ENCODE results near the gene CCDC177. TPM values are rescaled to one million over a fixed set of nuclear protein-coding genes. Genes with fewer than 3 reads are reported as not detected.

The CCDC177 gene
- total and polyA plus RNA-seq, 4 donors = 0.01 TPM; not detected in 3

- H3K9ac ChIP-seq (ENCODE audit: insufficient read depth in 1 of 2, low read length in 2 of 2) = no peak overlapping the region
- ATAC-seq (ENCODE audit: insufficient read depth, low FRiP score) (no peak), DNase-seq (peak in 1 of 3 donors; percentile 32)
- no peak overlapping the region for H3K27ac ChIP-seq (ENCODE audit: low read depth in 1 of 2, low read length in 1 of 2)
- TF ChIP-seq CTCF (IDR thresholded peaks at IDR 0.05; ENCODE audit: control extremely low read depth, extremely low read depth) = no peak
- H3K4me3 ChIP-seq = no peak overlapping the region
- peaks cover 20 to 75% (median 72%) of the 10 kb centered on the region in 3 donors for H3K27me3 ChIP-seq (ENCODE audit: control insufficient read depth in 3 of 3, insufficient read depth in 3 of 3, low read length in 2 of 3)
- H3K36me3 ChIP-seq (ENCODE audit: control insufficient read depth in 4 of 4, insufficient read depth in 4 of 4, low read length in 4 of 4) = no peaks in the 10 kb centered on the region
- 17 to 18% methylated on average over 55 to 62 of the region's 62 CpGs for WGBS, 2 donors
- H3K4me1 ChIP-seq (ENCODE audit: control insufficient read depth in 5 of 5, insufficient read depth in 5 of 5, low read length in 5 of 5) = peaks cover 0 to 30% (median 7%) of the 10 kb centered on the region in 5 donors
- peaks cover 0 to 12% (median 0%) of the 10 kb centered on the region in 4 donors for H3K9me3 ChIP-seq (ENCODE audit: control insufficient read depth in 4 of 4, insufficient read depth in 3 of 4, low read length in 3 of 4)
Measured at GRCh38 chr14:69571449-69572029, 3.1 kb downstream of the CCDC177 start.

DNA sequence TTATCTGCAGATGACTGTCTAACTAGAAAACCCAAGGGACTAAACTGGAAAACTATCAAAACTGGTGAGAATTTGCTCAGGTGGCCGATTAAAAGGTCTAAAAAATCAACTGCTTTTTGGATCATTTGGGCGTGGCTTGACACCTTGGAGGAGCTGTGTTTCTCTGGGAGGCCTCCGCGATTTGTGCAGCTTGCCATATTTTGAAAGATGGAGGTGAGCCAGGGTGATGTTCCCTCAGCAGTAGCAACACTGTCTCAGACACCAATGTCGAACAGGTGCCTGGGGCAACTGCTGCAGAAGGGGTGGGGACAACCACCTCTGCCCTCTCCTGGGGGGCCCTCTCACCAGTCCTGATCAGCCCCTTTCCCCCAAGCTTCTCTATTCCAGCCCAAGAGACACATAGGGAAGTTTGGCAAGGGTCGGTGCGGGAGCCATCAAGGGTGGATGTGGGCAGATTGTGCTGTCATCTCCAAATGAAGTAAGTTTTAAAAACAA is 3.8 kb downstream of the CCDC177 start:
- DNase-seq (no peak), ATAC-seq (ENCODE audit: insufficient read depth, low FRiP score) (no peak)
- H3K4me3 ChIP-seq = no peak overlapping the region
- no peak for TF ChIP-seq CTCF (IDR thresholded peaks at IDR 0.05; ENCODE audit: control extremely low read depth, extremely low read depth)
- H3K27me3 ChIP-seq (ENCODE audit: control insufficient read depth in 3 of 3, insufficient read depth in 3 of 3, low read length in 2 of 3) = peaks cover 20 to 74% (median 74%) of the 10 kb centered on the region in 3 donors
- no peaks in the 10 kb centered on the region for H3K36me3 ChIP-seq (ENCODE audit: control insufficient read depth in 4 of 4, insufficient read depth in 4 of 4, low read length in 4 of 4)
- H3K9me3 ChIP-seq (ENCODE audit: control insufficient read depth in 4 of 4, insufficient read depth in 3 of 4, low read length in 3 of 4) = peaks cover 0 to 12% (median 0%) of the 10 kb centered on the region in 4 donors
- peaks cover 0 to 30% (median 7%) of the 10 kb centered on the region in 5 donors for H3K4me1 ChIP-seq (ENCODE audit: control insufficient read depth in 5 of 5, insufficient read depth in 5 of 5, low read length in 5 of 5)
- no peak overlapping the region for H3K9ac ChIP-seq (ENCODE audit: insufficient read depth in 1 of 2, low read length in 2 of 2)
- 73 to 85% methylated on average over 7 of the region's 7 CpGs for WGBS, 2 donors
- no peak overlapping the region for H3K27ac ChIP-seq (ENCODE audit: low read depth in 1 of 2, low read length in 1 of 2)

DNA sequence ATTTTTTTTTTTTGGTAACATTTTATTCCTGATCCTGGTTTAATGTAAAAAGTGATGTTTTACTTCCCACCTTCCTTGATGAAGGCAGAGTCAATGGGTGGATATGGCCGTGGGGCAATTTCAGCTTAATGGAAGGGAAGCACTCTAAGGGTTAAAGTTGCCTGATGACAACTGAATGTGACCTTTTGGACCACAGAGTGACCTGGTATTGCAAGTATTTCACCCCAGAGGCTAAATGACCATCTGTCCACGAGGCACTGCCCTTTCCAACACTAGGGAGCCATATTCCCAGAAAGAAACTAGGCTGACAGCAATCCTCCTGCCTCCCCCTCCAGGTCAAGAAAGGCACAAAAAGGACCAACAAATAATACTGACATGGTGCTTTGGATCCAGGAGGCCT is 4.8 kb downstream of the CCDC177 start:
- no peak for TF ChIP-seq CTCF (IDR thresholded peaks at IDR 0.05; ENCODE audit: control extremely low read depth, extremely low read depth)
- Histone ChIP-seq H3K9ac (ENCODE audit: insufficient read depth in 1 of 2, low read length in 2 of 2) (no peak overlapping the region), H3K9me3 (ENCODE audit: control insufficient read depth in 4 of 4, insufficient read depth in 3 of 4, low read length in 3 of 4) (peaks cover 0 to 12% (median 0%) of the 10 kb centered on the region in 4 donors), H3K27ac (ENCODE audit: low read depth in 1 of 2, low read length in 1 of 2) (no peak overlapping the region), H3K27me3 (ENCODE audit: control insufficient read depth in 3 of 3, insufficient read depth in 3 of 3, low read length in 2 of 3) (peaks cover 20 to 77% (median 73%) of the 10 kb centered on the region in 3 donors), H3K4me1 (ENCODE audit: control insufficient read depth in 5 of 5, insufficient read depth in 5 of 5, low read length in 5 of 5) (peaks cover 0 to 30% (median 7%) of the 10 kb centered on the region in 5 donors), H3K36me3 (ENCODE audit: control insufficient read depth in 4 of 4, insufficient read depth in 4 of 4, low read length in 4 of 4) (no peaks in the 10 kb centered on the region), H3K4me3 (no peak overlapping the region)
- 56% methylated on average over 2 of the region's 2 CpGs for WGBS, 2 donors
- DNase-seq = no peak
- ATAC-seq (ENCODE audit: insufficient read depth, low FRiP score) = no peak
